HK-2 (cell line): ENCODE results near the gene C1RL.
A peak's percentile ranks its signal among the peaks of the same experiment; 100 is the strongest.

Experiments
- DNase-seq: peaks from one replicate; pipeline ENCODE4 v3.0.0-alpha.2; 2018; ENCODE audit not compliant: unreplicated experiment

The C1RL gene

GRCh38 chr12:7092229-7092985 lies 16.6 kb downstream of the C1RL start, which contains the start of gene C1R:
C1R (minus strand) TSS chr12:7092445; CDS start chr12:7092388, 57 bp downstream.
- DNase-seq, result peak; percentile 47

- no peak for DNase-seq
Measured at GRCh38 chr12:7091660-7092228, 17.3 kb downstream of the C1RL start.

- no peak for DNase-seq
Measured at GRCh38 chr12:7091171-7091570, 17.8 kb downstream of the C1RL start.

GRCh38 chr12:7090222-7090998 lies 18.6 kb downstream of the C1RL start:
- DNase-seq, result no peak

- DNase-seq, result no peak
Measured at GRCh38 chr12:7089196-7089871, 19.7 kb downstream of the C1RL start.

- no peak for DNase-seq
Measured at GRCh38 chr12:7083125-7083524, 25.9 kb downstream of the C1RL start.

- no peak for DNase-seq
Measured at GRCh38 chr12:7081037-7081436, 28.0 kb downstream of the C1RL start.

GRCh38 chr12:7079826-7080125 lies 29.2 kb downstream of the C1RL start:
- no peak for DNase-seq

- no peak for DNase-seq
Measured at GRCh38 chr12:7078163-7078562, 30.9 kb downstream of the C1RL start.

- DNase-seq, result no peak
Measured at GRCh38 chr12:7076493-7076892, 32.5 kb downstream of the C1RL start.

- DNase-seq, result no peak
Measured at GRCh38 chr12:7075939-7076338, 33.1 kb downstream of the C1RL start.

- DNase-seq, result no peak
Measured at GRCh38 chr12:7075518-7075917, 33.5 kb downstream of the C1RL start.

- no peak for DNase-seq
Measured at GRCh38 chr12:7073946-7074345, 35.1 kb downstream of the C1RL start.

GRCh38 chr12:7072554-7072953 lies 36.5 kb downstream of the C1RL start:
- DNase-seq, result no peak

GRCh38 chr12:7072035-7072434 lies 37.0 kb downstream of the C1RL start:
- no peak for DNase-seq

- DNase-seq, result no peak
Measured at GRCh38 chr12:7069386-7069785, 39.6 kb downstream of the C1RL start.

GRCh38 chr12:7068994-7069346 lies 40.0 kb downstream of the C1RL start:
- no peak for DNase-seq

GRCh38 chr12:7068240-7068993 lies 40.6 kb downstream of the C1RL start:
- no peak for DNase-seq

- no peak for DNase-seq
Measured at GRCh38 chr12:7067096-7067495, 41.9 kb downstream of the C1RL start.

- DNase-seq, result no peak
Measured at GRCh38 chr12:7066596-7066995, 42.4 kb downstream of the C1RL start.

GRCh38 chr12:7065073-7065623 lies 43.9 kb downstream of the C1RL start:
- DNase-seq, result no peak

- no peak for DNase-seq
Measured at GRCh38 chr12:7064516-7064915, 44.5 kb downstream of the C1RL start.
